Measurements from ENCODE around the gene RNF144B. TPM values are rescaled to one million over a fixed set of nuclear protein-coding genes. Genes with fewer than 3 reads are reported as not detected.
"Not testable (repeated sequence)": the region's sequence is repeated elsewhere in the genome, so short reads cannot be mapped to it uniquely, and the experiment has no call there.

Gene RNF144B
- total and polyA plus RNA-seq, 7 donors = 6.0 to 94.9 (median 34.5) TPM

DNA sequence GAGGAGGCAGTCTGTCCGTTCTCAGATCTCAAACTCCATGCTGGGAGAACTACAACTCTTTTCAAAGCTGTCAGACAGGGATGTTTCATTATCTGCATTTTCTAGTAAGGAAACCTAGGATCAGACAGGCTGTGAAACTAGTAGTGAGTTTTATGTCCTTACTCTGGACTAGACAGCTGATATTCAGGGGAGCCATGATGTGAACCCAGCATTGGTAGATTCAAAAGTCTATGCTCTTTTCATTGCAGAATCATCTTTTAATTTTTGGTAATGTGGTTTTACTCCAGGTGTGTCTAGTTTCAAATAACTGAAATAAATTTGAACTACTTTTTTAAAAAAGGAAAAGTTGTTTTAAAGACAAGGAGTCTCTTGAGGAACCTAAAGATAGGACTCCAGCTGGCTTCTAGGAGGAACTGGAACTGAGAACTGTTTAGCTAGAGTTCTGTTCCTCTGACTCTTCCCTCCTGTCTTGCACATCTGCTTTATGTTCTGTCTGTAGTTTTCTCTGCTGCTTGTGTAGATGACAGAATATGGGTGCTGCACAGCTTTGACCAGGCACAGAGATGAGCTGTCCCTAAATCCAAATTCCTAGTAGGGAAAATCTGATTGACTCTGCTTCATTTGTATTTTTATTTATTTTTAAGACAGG lies 27.8 kb upstream of the RNF144B start:
- H3K27me3 ChIP-seq (ENCODE audit: insufficient read depth in 3 of 3, low read length in 2 of 3) = no peaks in the 10 kb centered on the region
- peak overlapping the region; percentile 84 for H3K27ac ChIP-seq
- ATAC-seq = no peak
- no peaks in the 10 kb centered on the region for H3K36me3 ChIP-seq (ENCODE audit: insufficient read depth in 1 of 2, low read depth in 1 of 2)
- H3K4me1 ChIP-seq = peaks cover 39% of the 10 kb centered on the region
- WGBS, 3 donors = 68 to 89% (median 82%) methylated on average over 1 of the region's 1 CpG
- DNase-seq = no peak
- intact Hi-C loops (cut with DNase I) = no loop called here
- TF ChIP-seq CTCF (IDR thresholded peaks at IDR 0.05) = no peak
- no peak overlapping the region for H3K4me3 ChIP-seq
- no peaks in the 10 kb centered on the region for H3K9me3 ChIP-seq

GRCh38 chr6:18360188-18360587 lies 27.0 kb upstream of the RNF144B start:
- peak overlapping the region; percentile 84 for H3K27ac ChIP-seq
- DNase-seq = no peak
- 16 to 45% (median 38%) methylated on average over 1 of the region's 1 CpG for WGBS, 3 donors
- no peaks in the 10 kb centered on the region for H3K9me3 ChIP-seq
- H3K4me3 ChIP-seq = no peak overlapping the region
- TF ChIP-seq CTCF (IDR thresholded peaks at IDR 0.05) = no peak
- peak in 3 of 4 donors; percentile 18 to 65 (median 21) for ATAC-seq
- peaks cover 39% of the 10 kb centered on the region for H3K4me1 ChIP-seq
- H3K27me3 ChIP-seq (ENCODE audit: insufficient read depth in 3 of 3, low read length in 2 of 3) = no peaks in the 10 kb centered on the region
- no peaks in the 10 kb centered on the region for H3K36me3 ChIP-seq (ENCODE audit: insufficient read depth in 1 of 2, low read depth in 1 of 2)
- intact Hi-C loops (cut with DNase I) = no loop called here

- DNase-seq (no peak), ATAC-seq (peak; percentile 93 to 99 (median 96))
- Histone ChIP-seq H3K4me1 (peaks cover 39% of the 10 kb centered on the region), H3K4me3 (no peak overlapping the region), H3K36me3 (ENCODE audit: insufficient read depth in 1 of 2, low read depth in 1 of 2) (no peaks in the 10 kb centered on the region), H3K27me3 (ENCODE audit: insufficient read depth in 3 of 3, low read length in 2 of 3) (no peaks in the 10 kb centered on the region), H3K27ac (peak overlapping the region; percentile 84), H3K9me3 (no peaks in the 10 kb centered on the region)
- 17 to 30% (median 20%) methylated on average over 2 of the region's 2 CpGs for WGBS, 3 donors
- intact Hi-C loops (cut with DNase I) = no loop called here
- TF ChIP-seq CTCF (IDR thresholded peaks at IDR 0.05) = no peak
Measured at GRCh38 chr6:18362058-18362561, 25.0 kb upstream of the RNF144B start.

DNA sequence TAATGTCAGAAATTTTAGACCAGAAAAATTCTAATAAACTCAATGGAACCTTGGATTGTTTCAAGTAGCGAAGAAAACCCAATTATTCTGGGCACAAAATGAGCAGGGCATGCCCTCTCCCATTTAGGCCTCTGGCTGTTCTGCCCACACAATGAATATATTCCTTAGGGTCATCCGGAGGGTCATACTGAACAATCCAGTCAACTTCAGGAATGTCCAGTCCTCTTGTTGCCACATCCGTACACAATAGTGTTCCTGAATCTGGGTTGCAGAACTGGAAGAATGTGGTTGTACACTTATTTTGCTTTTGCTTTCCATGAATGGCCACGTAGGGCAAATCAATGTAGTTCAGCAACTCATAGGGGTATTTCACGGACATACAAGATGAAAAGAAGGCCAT lies 23.4 kb upstream of the RNF144B start:
- H3K27ac ChIP-seq = peak overlapping the region; percentile 84
- WGBS, 3 donors = 79 to 82% (median 79%) methylated on average over 5 of the region's 5 CpGs
- intact Hi-C loops (cut with DNase I) = no loop called here
- no peaks in the 10 kb centered on the region for H3K27me3 ChIP-seq (ENCODE audit: insufficient read depth in 3 of 3, low read length in 2 of 3)
- no peak overlapping the region for H3K4me3 ChIP-seq
- H3K36me3 ChIP-seq (ENCODE audit: insufficient read depth in 1 of 2, low read depth in 1 of 2) = no peaks in the 10 kb centered on the region
- TF ChIP-seq CTCF (IDR thresholded peaks at IDR 0.05) = no peak
- H3K4me1 ChIP-seq = peaks cover 39% of the 10 kb centered on the region
- no peaks in the 10 kb centered on the region for H3K9me3 ChIP-seq
- ATAC-seq (no peak), DNase-seq (no peak)

DNA sequence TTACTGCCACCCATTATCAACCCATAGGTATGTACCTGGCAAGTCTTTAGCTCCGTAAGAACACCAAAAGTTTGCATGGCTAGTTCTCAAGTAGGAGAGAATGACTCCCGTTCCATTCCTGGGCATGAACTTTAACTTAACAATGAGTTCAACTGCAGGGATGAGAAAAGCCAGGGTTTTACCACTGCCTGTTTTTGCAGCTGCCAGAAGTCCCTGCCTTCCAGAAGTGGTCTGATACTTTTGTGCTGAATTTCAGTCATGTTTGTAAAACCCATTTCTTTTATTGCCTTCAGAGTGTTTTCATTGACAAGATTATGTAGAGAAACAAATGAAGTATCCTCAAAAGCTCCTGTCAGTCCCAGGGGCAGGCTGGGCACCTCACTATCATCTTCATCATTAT lies 22.6 kb upstream of the RNF144B start:
- H3K27ac ChIP-seq; H3K4me3 ChIP-seq; H3K27me3 ChIP-seq (ENCODE audit: insufficient read depth in 3 of 3, low read length in 2 of 3); intact Hi-C loops (cut with DNase I); H3K9me3 ChIP-seq; DNase-seq; H3K36me3 ChIP-seq (ENCODE audit: insufficient read depth in 1 of 2, low read depth in 1 of 2); ATAC-seq: not testable (repeated sequence)
- H3K4me1 ChIP-seq = peaks cover 35% of the 10 kb centered on the region
- WGBS, 3 donors = 58 to 85% (median 64%) methylated on average over 2 of the region's 2 CpGs

All from psoas muscle (tissue), 8 donors.